Measurements from ENCODE around the gene ATL1.
"Not testable (repeated sequence)": the region's sequence is repeated elsewhere in the genome, so short reads cannot be mapped to it uniquely, and the experiment has no call there.

Gene ATL1

GRCh38 chr14:50659327-50659974, 99.5 kb downstream of the ATL1 start:
- no peak for DNase-seq (ENCODE audit: low spot score)

DNA sequence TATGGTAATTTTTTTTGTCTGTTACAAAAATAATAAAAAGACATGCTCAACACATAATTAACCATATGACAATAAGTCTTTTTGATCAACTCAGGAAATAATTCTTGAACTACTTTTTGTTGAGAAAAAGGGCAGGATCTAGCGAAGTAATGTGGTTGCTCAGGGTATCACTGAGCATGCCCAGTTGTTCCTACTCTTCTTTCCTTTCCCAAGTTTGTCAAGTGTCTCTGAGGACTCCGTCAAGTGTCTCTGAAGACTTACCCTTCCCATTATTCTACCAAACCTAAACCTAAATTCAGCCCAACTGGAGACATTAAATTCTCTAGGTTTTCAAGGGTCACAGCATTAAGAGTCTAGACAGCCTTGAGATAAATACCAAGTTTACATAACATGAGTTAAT, 104.6 kb downstream of the ATL1 start:
- not testable (repeated sequence) for DNase-seq (ENCODE audit: low spot score)

DNA sequence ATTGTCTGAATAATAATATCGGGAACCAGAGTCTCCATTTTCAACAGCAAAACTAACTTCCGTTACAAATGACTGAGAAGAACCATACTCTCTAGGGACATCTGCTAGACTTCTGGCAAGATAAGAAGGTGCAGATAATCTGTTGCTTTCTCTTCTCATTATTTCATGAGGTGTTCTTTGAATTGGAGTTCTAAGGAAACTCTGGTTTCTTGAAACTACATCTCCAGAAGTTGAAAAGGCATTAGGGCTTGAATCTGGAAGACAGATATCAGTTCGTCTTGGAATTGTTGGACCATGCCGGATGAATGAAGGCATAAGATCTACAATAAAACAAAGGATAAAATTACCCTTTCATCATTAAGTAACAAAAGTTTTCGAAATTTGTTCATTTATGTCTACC, 105.4 kb downstream of the ATL1 start:
- DNase-seq (ENCODE audit: low spot score) = not testable (repeated sequence)

GRCh38 chr14:50666772-50667683, 107.1 kb downstream of the ATL1 start:
- peak; percentile 24 for DNase-seq (ENCODE audit: low spot score)

DNA sequence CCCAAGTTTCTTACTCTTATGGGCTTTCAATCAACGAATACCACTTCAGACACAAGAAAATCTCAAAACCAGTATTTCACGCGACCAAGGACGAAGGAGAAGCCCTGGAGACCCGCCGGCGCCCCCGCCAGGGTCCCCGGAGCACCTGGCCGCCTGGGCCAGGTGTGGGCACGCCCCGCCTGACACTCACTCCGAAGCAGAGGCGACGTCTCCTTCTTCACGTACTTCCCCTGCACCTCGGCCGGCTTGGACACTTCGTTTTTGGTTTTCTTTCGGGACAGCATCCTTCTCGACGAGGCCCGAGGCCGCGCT, 107.7 kb downstream of the ATL1 start:
- peak; percentile 15 for DNase-seq (ENCODE audit: low spot score)

DNA sequence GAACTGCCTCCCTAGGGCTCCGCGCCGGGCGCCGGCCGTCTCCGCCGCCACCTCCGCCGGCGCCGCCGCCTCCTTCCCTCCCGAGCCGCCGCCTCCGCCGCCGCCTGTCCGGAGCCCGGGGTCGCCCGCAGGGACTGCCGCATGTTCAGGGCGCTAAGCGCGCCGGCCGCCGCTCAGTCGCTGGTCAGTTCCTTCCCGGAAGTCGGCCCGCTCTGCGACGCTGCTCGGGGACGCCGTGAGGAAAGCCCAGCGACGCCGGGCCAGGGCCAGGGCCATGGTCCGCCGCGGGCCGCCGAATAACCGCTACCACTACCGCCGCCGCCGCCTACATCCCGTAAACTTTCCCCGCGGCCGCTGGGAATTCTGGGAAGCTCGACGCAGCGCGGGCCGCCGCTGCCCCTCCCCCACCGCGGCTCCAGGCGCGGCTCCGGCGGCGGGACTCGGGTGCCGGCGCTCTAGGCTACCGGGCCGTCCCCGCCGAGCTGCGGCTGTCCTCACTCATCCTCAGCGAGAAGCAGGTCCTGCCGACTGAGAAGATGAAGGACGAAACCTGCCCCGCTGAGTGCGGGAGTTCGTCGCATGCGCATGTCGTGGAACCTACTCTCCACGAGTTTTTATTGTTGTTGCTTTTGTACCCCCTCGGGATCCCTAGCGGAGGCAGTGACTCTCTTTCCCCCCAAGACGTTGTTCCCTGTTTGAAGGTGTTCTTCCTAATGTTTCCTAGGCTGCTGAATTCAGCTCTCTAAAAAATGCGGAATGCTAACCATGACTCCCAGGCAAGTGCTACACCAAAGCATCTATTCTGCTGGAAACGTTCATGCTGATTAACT, 108.3 kb downstream of the ATL1 start, which contains the start of gene SAV1:
Gene SAV1 (minus strand): TSS at position 311 of the 830 bp plus-strand sequence. CDS start 339 bp downstream, outside the sequence.
- peak; percentile 31 for DNase-seq (ENCODE audit: low spot score)

DNA sequence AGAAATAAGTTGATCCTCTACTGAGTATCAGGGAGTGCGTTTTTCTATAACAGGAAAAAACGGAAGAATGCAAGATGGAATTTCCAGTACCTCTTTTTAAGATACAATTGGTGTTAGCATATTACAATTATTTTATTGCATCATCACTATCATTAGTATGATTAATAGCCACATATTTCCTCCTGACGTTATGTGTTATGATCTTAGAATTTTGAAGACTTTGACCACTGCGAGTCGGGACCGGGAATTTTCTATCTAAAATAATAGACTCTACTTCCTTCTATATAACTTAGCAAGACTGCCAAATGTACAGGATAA, 108.8 kb downstream of the ATL1 start:
- DNase-seq (ENCODE audit: low spot score) = no peak

DNA sequence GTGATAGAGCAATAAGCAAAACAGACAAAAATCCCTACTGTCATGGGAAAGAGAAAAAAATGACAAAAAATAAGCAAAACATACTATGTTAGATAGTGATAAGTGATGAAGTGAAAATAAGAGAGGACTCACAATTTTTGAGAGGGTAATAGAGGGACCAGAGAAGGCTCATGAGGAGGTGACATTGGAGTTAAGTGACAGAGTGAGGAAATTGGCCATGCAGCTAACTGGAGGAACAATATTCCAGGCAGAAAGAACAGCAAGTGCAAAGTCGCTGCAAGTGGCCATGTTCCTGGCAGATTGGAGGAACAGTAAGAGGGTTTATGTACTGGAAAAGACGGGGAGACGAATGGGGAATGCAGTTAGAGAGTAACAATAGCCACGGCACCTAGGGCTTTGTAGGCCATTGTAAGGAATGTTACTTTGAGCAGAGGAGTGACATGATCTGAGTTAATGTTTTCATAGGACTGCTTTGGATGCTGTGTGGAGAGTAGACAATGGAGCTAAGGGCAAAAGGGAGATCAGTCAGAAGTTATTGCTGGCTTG, 109.6 kb downstream of the ATL1 start:
- DNase-seq (ENCODE audit: low spot score) = no peak

DNA sequence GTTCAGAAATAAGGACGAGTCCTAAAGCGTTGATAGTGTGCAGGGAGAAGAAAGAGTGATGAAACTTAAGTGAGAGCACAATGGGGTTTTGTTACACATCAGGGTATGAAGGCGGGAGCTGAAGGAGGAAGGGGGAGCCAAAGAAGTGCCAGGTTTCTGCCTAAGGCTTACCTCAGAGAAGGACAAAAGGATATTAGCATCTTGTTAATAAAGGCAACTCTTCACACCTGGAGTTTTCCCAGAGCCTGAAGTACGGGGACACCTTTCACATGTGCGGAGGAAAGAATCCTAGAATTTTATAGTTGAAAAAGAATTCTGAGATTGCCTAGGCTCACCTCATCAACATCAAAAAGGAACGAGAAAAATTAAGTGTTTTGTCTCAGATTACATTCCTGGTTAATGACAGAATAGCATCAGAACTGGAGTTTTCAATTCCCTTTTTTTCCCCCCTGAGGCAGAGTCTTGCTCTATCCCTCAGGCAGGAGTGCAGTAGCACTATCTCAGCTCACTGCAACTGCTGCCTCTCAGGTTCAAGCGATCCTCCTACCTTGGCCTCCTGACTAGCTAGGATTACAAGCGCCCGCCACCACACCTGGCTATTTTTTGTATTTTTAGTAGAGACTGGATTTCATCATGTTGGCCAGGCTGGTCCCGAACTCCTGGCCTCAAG, 110.4 kb downstream of the ATL1 start:
- no peak for DNase-seq (ENCODE audit: low spot score)

GRCh38 chr14:50670866-50671256, 110.9 kb downstream of the ATL1 start:
- DNase-seq (ENCODE audit: low spot score) = no peak

DNA sequence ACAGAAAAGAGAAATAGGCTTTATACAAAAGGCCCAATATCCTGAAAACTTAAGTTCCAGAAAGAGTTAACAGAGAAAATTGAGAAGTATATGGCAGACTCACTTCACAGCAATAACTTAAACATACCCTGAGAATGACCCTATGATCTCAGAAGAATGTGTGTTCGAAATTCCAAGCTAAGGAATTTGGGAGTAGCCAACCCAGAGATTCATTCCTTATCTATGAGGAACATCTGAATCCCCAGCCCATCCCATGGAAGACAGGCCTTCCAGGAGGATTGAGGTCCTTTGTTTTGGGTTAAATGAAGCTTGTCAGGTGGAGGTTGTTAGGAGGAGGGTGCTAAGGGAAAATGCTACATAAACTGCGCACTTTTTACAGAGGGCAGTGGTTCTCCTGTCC, 115.7 kb downstream of the ATL1 start:
- DNase-seq (ENCODE audit: low spot score) = no peak

- DNase-seq (ENCODE audit: low spot score) = no peak
These were observed 117.0 kb downstream of the ATL1 start for GRCh38 chr14:50676814-50677516.

- DNase-seq (ENCODE audit: low spot score) = no peak
These were observed 117.7 kb downstream of the ATL1 start for GRCh38 chr14:50677527-50678063.

DNA sequence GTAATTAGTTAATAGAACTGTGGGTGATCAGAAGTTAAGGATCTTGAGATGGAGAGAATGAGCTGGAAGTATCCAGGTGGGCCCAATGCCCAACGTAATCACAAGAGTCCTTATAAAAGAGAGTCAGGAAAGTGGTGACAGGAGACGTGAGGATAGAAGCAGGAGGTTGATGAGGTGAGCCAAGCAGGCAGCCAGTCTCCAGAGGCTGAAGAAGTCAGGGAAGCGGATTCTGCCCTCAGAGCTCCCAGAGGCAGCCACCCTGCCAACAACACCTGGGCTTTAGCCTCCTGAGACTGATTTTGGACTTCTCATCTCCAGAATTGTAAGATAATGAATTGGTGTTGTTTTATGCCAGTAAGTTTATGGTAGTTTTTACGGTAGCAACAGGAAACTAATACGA, 118.2 kb downstream of the ATL1 start:
- DNase-seq (ENCODE audit: low spot score) = no peak

DNA sequence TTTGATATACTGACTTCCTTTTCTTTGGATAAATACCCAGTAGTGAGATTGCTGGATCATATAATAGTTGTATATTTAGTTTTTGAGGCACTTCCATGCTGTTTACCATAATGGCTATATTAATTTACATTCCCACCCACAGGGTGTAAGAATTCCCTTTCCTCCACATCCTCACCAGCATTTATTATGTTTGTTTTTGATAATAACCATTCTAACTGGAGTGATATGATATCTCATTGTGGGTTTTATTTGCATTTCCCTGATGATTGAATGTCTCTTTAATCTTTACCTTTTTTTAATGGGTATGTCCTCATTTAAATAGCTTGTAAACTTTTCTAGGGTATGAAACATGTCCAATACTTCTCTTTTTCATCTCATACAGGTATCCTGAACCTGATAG, 119.7 kb downstream of the ATL1 start:
- no peak for DNase-seq (ENCODE audit: low spot score)
